K562 (cell line): ENCODE measurements around the gene TLR5. TPM values are rescaled to one million over a fixed set of nuclear protein-coding genes. Genes with fewer than 3 reads are reported as not detected.

ENCODE experiments used
- BRD4 ChIP-seq: fragments of 200-600 bp; sonication (generic); IDR thresholded peaks from 2 replicates; pipeline ENCODE4 v1.6.1; 2017; ENCODE audit warnings: inconsistent platforms
- CAMTA2 ChIP-seq: fragments of 250-450 bp; sonication (Bioruptor Pico); conservative IDR thresholded peaks from 2 replicates; pipeline ENCODE4 v1.5.1; 2022
- CC2D1A ChIP-seq: fragments of 450-650 bp; IDR thresholded peaks from 2 replicates; pipeline ENCODE4 v1.6.1; 2017; ENCODE audit warnings: mild to moderate bottlenecking
- DACH1 ChIP-seq: fragments of 450-650 bp; IDR thresholded peaks from 2 replicates; pipeline ENCODE4 v1.6.1; 2018; ENCODE audit not compliant: partially characterized antibody
- KDM4B ChIP-seq, 2 experiments: fragments of 450-650 bp in 1 of 2; sonication (generic) in 1 of 2; IDR thresholded peaks; 2 replicates each; pipeline ENCODE4 v1.6.1; 2016 to 2017; ENCODE audit warnings: borderline replicate concordance in 2 of 2, antibody characterized with exemption in 1 of 2, low read depth in 1 of 2, mild to moderate bottlenecking in 1 of 2
- LARP7 ChIP-seq: fragments of 450-650 bp; IDR thresholded peaks from 2 replicates; pipeline ENCODE4 v1.6.1; 2016
- LEF1 ChIP-seq: fragments of 450-650 bp; IDR thresholded peaks from 2 replicates; pipeline ENCODE4 v1.6.1; 2016; ENCODE audit warnings: mild to moderate bottlenecking
- MTA2 ChIP-seq: fragments of 450-650 bp; IDR thresholded peaks from 2 replicates; pipeline ENCODE4 v1.6.1; 2016; ENCODE audit warnings: low read depth
- NEUROD1 ChIP-seq: fragments of 150-350 bp; IDR thresholded peaks from 2 replicates; pipeline ENCODE4 v1.6.1; 2014; ENCODE audit warnings: borderline replicate concordance, low read length, low read depth; ENCODE audit not compliant: partially characterized antibody
- NR2C1 ChIP-seq, 2 experiments: fragments of 450-650 bp; IDR thresholded peaks; 2 replicates each; pipeline ENCODE4 v1.6.1; 2017; ENCODE audit warnings: mild to moderate bottlenecking in 2 of 2, antibody characterized with exemption in 1 of 2, inconsistent platforms in 1 of 2, missing compliant biosample characterization in 1 of 2, missing genetic modification characterization in 1 of 2
- PHF20 ChIP-seq: fragments of 450-650 bp; IDR thresholded peaks from 2 replicates; pipeline ENCODE4 v1.6.1; 2018; ENCODE audit not compliant: partially characterized antibody
- SMAD2 ChIP-seq: fragments of 150-350 bp; IDR thresholded peaks from 2 replicates; pipeline ENCODE4 v1.6.1; 2014; ENCODE audit warnings: low read depth, mild to moderate bottlenecking, low read length
- SMARCE1 ChIP-seq: fragments of 450-650 bp; IDR thresholded peaks from 2 replicates; pipeline ENCODE4 v1.7.1; 2016; ENCODE audit warnings: mild to moderate bottlenecking
- TCF3 ChIP-seq: sonication (generic); formaldehyde crosslinking; IDR thresholded peaks from 2 replicates; pipeline ENCODE4 v1.4.0; 2020; ENCODE audit warnings: mild to moderate bottlenecking, missing genetic modification reagents
- ZNF124 ChIP-seq: sonication (generic); formaldehyde crosslinking; IDR thresholded peaks from 2 replicates; pipeline ENCODE4 v1.8.1; 2022; ENCODE audit warnings: missing genetic modification reagents
- ZNF165 ChIP-seq: fragments of 250-450 bp; sonication (Bioruptor Pico); IDR thresholded peaks from 2 replicates; pipeline ENCODE4 v1.4.0; 2020; ENCODE audit warnings: borderline replicate concordance
- ZNF232 ChIP-seq: sonication (generic); formaldehyde crosslinking; IDR thresholded peaks from 2 replicates; pipeline ENCODE4 v1.8.0; 2022; ENCODE audit warnings: mild to moderate bottlenecking, missing genetic modification reagents
- ZNF589 ChIP-seq: fragments of 200-800 bp; sonication (Bioruptor generic); IDR thresholded peaks from 2 replicates; pipeline ENCODE4 v1.6.1; 2016; ENCODE audit warnings: low read depth, missing genetic modification characterization, missing compliant biosample characterization
- polyA plus RNA-seq, 8 experiments: library from polyadenylated mRNA; depleted of rRNA in 4 of 8; stranded (reverse) in 5 of 8; unstranded in 3 of 8; fragments of >200 nt; fragmentation: Nextera tagmentation in 2 of 8; fragmentation: Illumina TruSeq in 1 of 8; extraction: Ambion mirVana in 2 of 8; extraction: Trizol in 1 of 8; gene quantifications; 2 replicates each; pipeline versions ENCODE4 v1.2.1 to v1.2.3, GENCODE V29; 2011 to 2014; ENCODE audit warnings: inconsistent platforms in 1 of 8, missing spikeins in 1 of 8
- total RNA-seq, 7 experiments: library from RNA; depleted of rRNA in 6 of 7; stranded (reverse); fragments of >200 nt in 6 of 7; fragmentation: Illumina TruSeq in 2 of 7; extraction: Trizol in 2 of 7; gene quantifications; 2 replicates each; pipeline versions ENCODE4 v1.2.1 to v1.2.3, GENCODE V29; 2011 to 2021; ENCODE audit warnings: low replicate concordance in 1 of 7
- TF ChIP-seq, protein P1 (sequence below), 2 experiments: fragments of 150-350 bp in 1 of 2; IDR thresholded peaks; 2 replicates each; pipeline ENCODE4 v1.6.1; 2012 to 2016; ENCODE audit warnings: low read depth in 2 of 2, low read length in 2 of 2, mild to moderate bottlenecking in 1 of 2, moderate library complexity in 1 of 2
- TF ChIP-seq, protein P2 (sequence below): fragments of 450-650 bp; IDR thresholded peaks from 2 replicates; pipeline ENCODE4 v1.6.1; 2016
- TF ChIP-seq, protein P3 (sequence below): IDR thresholded peaks from 2 replicates; pipeline ENCODE4 v1.6.1; 2012; ENCODE audit warnings: low read depth, low read length, improper control_type of control experiment, borderline replicate concordance

The TLR5 gene
- total and polyA plus RNA-seq, 9 of the 15 experiments (the other 6 are each of a cell fraction or from before 2014, with no cell fraction given): 0.93 to 7.4 (median 1.9) TPM

DNA sequence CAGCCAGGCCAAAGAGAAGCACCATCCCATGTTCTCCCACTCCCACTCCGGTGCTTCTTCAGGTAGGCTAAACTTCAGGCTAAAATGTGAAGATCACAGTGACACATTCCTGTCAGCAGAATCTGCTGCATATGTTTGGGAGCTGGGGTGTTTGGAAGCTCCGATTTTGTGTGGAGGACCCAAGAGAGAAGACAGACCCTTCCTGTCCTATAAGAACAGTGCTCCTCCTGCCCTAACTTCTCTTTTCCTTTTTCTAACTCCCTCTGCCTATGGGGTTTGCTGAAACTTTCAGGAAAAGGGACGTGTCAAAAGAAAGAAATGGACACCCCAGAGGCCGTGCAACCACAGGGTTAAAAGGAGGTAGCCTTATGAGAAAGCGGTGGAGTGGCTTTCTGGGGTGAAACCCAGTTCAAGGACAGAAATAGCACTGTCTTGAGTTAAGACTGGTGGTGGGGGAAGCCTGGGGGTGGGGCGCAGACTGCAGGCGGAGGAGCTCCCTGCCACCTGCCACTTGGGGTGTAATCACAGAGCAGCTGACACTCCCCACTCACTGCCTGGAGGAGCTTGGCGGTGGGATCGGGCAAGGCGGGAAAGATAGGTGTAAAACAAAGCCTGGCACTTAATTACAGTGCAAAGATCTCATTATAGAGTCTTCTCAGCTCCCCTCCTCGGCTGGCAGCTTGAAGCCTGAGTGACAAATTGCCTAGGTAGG lies 645 bp upstream of the TLR5 start (continued):
- TF ChIP-seq, protein P1, sequence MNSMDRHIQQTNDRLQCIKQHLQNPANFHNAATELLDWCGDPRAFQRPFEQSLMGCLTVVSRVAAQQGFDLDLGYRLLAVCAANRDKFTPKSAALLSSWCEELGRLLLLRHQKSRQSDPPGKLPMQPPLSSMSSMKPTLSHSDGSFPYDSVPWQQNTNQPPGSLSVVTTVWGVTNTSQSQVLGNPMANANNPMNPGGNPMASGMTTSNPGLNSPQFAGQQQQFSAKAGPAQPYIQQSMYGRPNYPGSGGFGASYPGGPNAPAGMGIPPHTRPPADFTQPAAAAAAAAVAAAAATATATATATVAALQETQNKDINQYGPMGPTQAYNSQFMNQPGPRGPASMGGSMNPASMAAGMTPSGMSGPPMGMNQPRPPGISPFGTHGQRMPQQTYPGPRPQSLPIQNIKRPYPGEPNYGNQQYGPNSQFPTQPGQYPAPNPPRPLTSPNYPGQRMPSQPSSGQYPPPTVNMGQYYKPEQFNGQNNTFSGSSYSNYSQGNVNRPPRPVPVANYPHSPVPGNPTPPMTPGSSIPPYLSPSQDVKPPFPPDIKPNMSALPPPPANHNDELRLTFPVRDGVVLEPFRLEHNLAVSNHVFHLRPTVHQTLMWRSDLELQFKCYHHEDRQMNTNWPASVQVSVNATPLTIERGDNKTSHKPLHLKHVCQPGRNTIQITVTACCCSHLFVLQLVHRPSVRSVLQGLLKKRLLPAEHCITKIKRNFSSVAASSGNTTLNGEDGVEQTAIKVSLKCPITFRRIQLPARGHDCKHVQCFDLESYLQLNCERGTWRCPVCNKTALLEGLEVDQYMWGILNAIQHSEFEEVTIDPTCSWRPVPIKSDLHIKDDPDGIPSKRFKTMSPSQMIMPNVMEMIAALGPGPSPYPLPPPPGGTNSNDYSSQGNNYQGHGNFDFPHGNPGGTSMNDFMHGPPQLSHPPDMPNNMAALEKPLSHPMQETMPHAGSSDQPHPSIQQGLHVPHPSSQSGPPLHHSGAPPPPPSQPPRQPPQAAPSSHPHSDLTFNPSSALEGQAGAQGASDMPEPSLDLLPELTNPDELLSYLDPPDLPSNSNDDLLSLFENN (IDR thresholded peaks at IDR 0.05; ENCODE audit: low read depth in 2 of 2, low read length in 2 of 2): no peak
- TF ChIP-seq TCF3 (CRISPR knock-in tag) (peak; percentile 52), CC2D1A (peak; percentile 30; the same call in 1 of the 2 replicates), PHF20 (peak; percentile 3), MTA2 (no peak), CAMTA2 (CRISPR knock-in tag) (no peak), DACH1 (no peak), ZNF589 (CRISPR knock-in tag) (0 out of 2 replicates have a peak, but pooled peaks have one; percentile 68), ZNF165 (CRISPR knock-in tag) (no peak), LARP7 (no peak), KDM4B (IDR thresholded peaks at IDR 0.05; ENCODE audit: borderline replicate concordance in 2 of 2, low read depth in 1 of 2) (no peak), SMAD2 (no peak), ZNF232 (CRISPR knock-in tag) (no peak), SMARCE1 (no peak), NEUROD1 (peak; percentile 35), ZNF124 (CRISPR knock-in tag) (no peak), LEF1 (peak; percentile 82; the same call in 1 of the 2 replicates), NR2C1 (IDR thresholded peaks at IDR 0.05) (no peak), NR2C1 (tag; IDR thresholded peaks at IDR 0.05) (no peak), BRD4 (no peak)
- TF ChIP-seq, protein P2, sequence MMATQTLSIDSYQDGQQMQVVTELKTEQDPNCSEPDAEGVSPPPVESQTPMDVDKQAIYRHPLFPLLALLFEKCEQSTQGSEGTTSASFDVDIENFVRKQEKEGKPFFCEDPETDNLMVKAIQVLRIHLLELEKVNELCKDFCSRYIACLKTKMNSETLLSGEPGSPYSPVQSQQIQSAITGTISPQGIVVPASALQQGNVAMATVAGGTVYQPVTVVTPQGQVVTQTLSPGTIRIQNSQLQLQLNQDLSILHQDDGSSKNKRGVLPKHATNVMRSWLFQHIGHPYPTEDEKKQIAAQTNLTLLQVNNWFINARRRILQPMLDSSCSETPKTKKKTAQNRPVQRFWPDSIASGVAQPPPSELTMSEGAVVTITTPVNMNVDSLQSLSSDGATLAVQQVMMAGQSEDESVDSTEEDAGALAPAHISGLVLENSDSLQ: peak; percentile 13; the same call in 1 of the 2 replicates
- TF ChIP-seq, protein P3, sequence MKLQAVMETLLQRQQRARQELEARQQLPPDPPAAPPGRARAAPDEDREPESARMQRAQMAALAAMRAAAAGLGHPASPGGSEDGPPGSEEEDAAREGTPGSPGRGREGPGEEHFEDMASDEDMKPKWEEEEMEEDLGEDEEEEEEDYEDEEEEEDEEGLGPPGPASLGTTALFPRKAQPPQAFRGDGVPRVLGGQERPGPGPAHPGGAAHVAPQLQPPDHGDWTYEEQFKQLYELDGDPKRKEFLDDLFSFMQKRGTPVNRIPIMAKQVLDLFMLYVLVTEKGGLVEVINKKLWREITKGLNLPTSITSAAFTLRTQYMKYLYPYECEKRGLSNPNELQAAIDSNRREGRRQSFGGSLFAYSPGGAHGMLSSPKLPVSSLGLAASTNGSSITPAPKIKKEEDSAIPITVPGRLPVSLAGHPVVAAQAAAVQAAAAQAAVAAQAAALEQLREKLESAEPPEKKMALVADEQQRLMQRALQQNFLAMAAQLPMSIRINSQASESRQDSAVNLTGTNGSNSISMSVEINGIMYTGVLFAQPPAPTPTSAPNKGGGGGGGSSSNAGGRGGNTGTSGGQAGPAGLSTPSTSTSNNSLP: no peak
